GM19463 (cell line): ENCODE results near the gene DENND6B.

Source experiments
- ATAC-seq: cut with Tn5 transposase; IDR thresholded peaks from one replicate; pipeline ENCODE4 v1.9.1; 2021; ENCODE audit warnings: mild to moderate bottlenecking, moderate library complexity; ENCODE audit not compliant: unreplicated experiment

The DENND6B gene

GRCh38 chr22:50304528-50305392 is 22.1 kb downstream of the DENND6B start:
- no peak for ATAC-seq

DNA sequence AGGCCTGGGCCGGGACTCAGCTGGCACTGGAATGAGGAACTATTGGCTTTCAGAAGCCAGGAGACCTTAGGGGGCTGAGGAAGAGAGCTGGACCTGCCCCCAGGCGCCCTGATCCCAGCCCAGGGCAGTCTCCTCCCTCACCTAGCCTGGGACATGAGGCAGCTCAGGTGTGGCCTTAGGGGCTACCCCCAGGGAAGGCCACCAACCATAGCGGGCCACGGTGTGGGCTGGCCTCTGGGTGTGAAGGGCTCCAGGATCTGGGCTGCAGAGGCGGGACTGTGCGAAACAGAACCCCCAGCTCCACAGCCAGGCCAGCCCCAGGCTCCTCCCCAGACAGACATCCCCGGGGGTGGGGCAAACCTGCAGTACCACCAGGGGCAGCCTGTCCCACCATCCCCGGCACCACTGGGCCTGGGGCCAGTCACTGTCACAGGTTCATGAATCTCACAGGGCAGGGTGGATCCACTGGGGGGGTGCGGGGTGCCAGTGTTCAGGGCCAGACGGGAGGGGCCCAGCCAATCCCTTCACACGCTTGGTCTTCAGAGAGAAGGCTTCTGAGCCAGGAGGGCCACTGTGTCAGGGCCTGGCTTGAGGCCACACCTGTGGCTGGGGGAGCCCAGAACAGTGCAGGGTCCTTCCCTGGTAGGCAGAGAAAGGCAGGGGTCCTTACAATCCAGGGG is 22.8 kb downstream of the DENND6B start:
- no peak for ATAC-seq

DNA sequence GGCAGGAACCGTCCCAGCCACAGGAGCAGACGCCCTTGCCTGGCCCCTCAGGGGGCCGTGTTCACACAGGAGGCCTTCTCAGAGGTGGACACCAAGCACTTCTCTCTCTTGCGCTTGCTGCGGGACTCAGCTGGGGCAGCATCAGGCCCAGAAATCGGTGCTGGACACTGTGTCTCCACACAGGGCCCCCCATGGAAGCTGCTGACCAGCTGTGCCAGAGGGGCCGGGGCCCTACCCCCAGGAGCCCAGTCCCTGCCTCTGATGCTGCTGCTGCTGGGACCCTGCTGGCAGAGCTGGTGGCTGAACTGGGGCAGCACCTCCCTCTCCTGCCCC is 23.3 kb downstream of the DENND6B start:
- no peak for ATAC-seq

- ATAC-seq, result no peak
Observed at GRCh38 chr22:50302564-50302963, 24.2 kb downstream of the DENND6B start.

DNA sequence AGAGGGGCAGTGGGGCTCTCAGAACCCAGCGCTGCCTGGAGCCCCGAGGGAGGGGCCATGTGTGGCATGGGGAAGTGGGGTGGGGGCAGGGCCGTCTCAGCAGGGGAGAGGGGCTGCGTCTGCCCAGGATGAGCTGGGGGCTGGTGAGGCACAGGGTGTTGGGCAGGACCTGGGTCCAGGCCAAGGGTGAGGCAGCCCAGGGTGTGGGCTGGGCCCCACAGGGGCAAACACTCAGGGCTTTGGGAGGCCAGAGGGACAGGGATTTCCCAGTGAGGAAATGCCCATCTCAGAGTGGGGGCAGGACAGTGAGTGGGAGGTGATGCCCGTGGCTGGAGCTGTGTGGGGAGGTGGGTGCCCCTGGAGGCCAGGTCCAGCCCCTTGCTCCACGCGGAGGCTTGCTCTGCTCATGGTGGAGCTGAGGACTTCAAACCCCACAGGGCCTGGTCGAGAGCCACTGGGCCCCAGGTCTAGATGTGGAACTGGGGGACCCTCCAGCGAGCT is 24.7 kb downstream of the DENND6B start:
- ATAC-seq, result no peak

GRCh38 chr22:50301581-50301991 is 25.2 kb downstream of the DENND6B start:
- ATAC-seq, result no peak

GRCh38 chr22:50300620-50301257 is 26.1 kb downstream of the DENND6B start:
- no peak for ATAC-seq

DNA sequence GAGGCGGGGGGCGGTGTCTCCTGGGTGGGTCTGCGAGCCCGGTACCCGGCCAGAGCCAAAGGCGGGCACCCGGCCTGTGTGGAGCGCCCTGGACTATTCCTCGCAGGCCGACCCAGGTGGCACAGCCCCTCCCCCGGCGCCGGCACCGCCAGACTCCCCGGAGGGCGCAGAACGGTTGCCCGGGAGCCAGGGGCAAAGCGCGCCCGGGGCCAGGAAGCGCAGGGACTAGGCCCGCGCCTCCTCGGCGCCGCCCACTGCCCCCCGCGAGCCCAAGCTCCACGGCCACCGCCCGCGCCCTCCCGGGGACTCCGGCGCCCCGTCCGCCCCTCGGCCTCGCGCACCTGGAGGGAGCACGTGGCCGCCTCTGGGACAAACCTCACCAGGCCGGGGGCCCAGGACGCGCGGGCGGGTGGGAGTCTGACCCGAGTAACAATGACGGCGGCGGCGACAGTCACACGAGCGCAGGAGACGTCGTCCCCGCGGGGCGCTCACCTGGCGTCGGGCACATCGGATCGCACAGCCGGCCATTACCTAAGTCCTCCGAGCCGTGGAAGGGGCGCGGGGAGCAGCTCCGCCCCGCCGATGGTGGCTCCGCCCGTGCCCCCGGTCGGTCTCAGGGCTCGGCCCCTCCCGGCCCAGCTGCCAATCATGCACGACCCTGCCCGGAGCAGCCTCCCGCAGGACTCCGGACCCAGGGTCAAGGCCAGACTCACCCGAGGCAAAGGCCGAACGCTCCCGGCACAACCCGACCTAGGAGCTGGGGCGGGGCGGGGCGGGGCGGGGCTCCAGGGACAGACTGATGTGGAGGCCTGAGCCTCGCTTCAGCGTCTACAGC is 26.8 kb downstream of the DENND6B start:
- no peak for ATAC-seq

DNA sequence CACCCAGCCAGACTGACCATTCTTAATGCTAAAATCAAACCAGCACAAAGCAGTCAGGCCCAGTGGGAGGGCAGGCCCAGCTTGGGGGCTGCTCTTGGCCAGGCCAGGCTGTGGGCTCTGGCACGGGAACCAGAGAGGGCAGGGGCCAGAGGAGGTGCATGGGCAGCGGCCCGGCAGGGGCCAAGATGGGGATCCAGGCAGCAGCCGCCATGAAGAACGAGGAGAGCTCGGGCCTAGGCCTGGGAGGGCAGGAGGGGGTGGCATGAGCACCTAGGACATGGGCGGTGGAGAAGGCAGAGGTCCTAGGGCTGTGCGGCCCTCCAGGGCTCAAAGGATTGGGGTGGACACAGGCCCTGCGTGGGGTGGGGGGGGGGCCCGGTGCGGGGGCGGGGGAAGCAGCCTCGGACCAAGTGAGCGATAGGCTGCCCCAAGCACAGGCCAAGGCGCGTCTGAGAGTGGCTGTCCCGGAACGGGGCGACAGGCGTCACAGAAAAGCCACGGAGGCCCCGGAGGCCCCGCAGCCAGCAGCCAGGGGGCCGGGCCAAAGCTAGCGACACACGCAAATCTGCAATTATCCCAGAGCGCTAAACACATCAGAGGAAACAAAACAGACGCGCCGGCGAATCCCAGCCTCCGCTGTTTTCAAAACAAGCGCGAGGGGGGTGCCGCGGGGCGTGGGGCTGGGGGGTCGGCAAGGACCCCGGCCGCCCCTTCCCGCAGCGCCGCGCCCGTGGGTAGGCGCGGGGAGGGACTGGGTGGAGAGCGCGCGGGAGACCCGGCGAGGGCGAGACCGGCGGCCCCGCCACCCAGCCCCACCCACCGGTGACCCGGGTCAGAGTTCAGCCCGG is 27.7 kb downstream of the DENND6B start:
- no peak for ATAC-seq

DNA sequence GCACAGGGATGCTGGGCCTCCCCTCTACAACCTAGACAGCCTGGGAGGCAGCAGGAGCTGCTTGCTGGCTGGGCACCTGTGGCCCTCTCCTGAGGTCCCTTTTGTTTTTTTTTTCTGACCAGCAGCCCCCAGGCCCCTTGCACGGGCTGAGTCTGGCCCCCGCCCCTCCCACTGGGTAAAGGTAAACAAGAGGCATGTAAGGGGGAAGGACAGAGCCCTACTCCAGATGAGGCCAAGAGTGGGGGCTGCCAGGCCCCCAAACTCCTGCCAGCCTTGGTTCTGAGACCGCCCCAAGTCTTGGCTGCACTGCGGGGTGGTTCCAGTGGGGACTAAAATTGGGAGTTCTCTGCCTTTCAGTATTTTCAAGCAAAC is 28.6 kb downstream of the DENND6B start:
- ATAC-seq, result no peak

- no peak for ATAC-seq
Observed at GRCh38 chr22:50297510-50298265, 29.1 kb downstream of the DENND6B start.

GRCh38 chr22:50296658-50297490 is 29.9 kb downstream of the DENND6B start:
- no peak for ATAC-seq

- no peak for ATAC-seq
Observed at GRCh38 chr22:50294319-50294656, 32.5 kb downstream of the DENND6B start.

GRCh38 chr22:50293441-50294318 is 33.1 kb downstream of the DENND6B start:
- no peak for ATAC-seq

DNA sequence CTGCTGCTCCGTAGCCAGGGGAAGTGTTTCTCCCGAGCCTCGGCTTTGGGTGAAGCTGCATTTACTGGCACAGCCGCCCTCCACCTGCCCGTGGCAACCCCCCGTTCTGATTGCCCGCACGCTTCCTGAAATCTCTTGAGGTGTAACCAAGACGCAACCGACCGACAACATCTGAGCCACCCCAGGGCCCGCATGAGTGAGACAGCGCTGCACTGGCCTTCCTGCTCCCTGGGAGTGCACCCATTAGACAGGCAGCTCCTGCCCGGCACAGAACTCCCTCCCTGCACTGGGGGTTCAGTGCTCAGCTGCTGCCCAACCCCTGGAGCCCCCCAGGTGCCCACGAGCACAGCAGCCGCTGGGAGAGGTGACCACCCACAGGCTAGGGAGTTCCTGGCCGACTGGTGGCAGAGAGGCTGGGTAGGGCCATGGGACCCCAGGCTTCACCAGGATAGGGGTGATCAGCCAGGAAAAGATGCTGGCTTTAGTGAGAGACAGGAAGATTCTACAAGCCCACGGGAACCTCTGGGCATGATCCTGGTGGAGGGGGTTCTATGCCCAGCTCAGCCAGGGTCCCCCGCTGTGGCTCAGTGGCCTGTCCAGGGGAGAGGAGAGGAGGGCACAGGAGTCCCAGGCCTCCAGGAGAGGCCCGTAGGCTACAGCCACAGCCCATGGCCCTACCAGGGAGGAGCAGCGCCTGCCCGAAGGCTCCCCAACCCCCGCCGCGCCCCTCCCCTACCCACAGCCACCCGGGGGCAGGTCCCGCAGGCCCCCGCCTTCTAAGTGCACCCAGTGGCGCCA is 34.0 kb downstream of the DENND6B start:
- ATAC-seq, result no peak

DNA sequence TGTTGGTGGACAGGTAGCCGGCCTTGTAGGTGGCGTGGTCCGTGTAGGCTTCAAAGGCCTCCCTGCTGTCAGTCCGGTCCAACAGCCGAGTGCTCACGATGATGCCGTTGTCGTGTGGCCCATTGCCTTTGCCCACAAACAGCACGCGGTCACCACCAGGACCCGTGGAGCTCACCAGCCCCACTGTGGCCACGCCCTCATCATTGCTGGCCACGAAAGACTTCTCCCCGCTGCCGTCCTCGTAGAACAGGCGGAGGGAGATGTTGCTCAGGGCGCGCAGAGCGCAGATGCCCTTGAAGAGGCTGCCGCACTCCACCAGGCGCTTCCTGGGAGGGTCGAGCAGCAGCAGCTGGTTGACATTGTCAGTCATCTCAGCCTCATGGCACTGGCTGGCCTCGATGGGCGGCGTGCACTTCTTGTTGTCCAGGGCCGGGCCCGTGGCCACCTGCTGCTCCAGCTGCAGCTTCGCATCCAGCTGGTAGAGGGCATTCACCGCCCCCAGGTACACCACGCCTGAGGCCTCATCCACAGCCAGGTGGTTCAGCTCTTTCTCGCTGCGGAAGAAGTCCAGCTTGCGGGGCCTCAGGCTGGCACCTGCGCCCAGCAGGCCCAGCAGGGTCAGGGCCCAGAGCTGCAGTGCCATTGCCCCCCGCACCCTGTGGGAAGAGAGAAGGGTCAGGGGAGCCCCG is 36.7 kb downstream of the DENND6B start:
- ATAC-seq, result no peak
